Activated CD8-positive, alpha-beta memory T cell treated with anti-CD3 and anti-CD28 coated beads, Interleukin-2, amount 50 U/mL, for 48 hours (primary cell): Measurements from ENCODE around the gene CELA1.
"Not testable (repeated sequence)": the region's sequence is repeated elsewhere in the genome, so short reads cannot be mapped to it uniquely, and the experiment has no call there.

Experiments used
- DNase-seq: peaks from one replicate; pipeline ENCODE4 v3.0.0-alpha.2; 2020

CELA1 gene

GRCh38 chr12:51341251-51342007 is 5.0 kb downstream of the CELA1 start:
- DNase-seq: peak; percentile 75

GRCh38 chr12:51339750-51340149 is 6.7 kb downstream of the CELA1 start:
- no peak for DNase-seq

- DNase-seq: not testable (repeated sequence)
Measured at GRCh38 chr12:51337336-51337735, 9.1 kb downstream of the CELA1 start.

GRCh38 chr12:51335931-51336330 is 10.5 kb downstream of the CELA1 start:
- no peak for DNase-seq

GRCh38 chr12:51334764-51335163 is 11.7 kb downstream of the CELA1 start:
- no peak for DNase-seq

- no peak for DNase-seq
Measured at GRCh38 chr12:51333536-51333935, 12.9 kb downstream of the CELA1 start.

GRCh38 chr12:51330186-51330585 is 16.3 kb downstream of the CELA1 start:
- no peak for DNase-seq

GRCh38 chr12:51329742-51330141 is 16.7 kb downstream of the CELA1 start:
- no peak for DNase-seq

GRCh38 chr12:51328587-51328986 is 17.9 kb downstream of the CELA1 start:
- DNase-seq: no peak

- DNase-seq: no peak
Measured at GRCh38 chr12:51326698-51327439, 19.6 kb downstream of the CELA1 start.

- DNase-seq: no peak
Measured at GRCh38 chr12:51324953-51325352, 21.5 kb downstream of the CELA1 start.

- DNase-seq: peak; percentile 87
Measured at GRCh38 chr12:51323966-51324895, 22.2 kb downstream of the CELA1 start, which contains the start of gene BIN2. TSS of gene BIN2 (minus strand) at chr12:51324174. CDS start at chr12:51324102, 72 bp downstream.

- DNase-seq: peak; percentile 63
Measured at GRCh38 chr12:51323317-51323960, 23.0 kb downstream of the CELA1 start.

GRCh38 chr12:51322452-51322851 is 24.0 kb downstream of the CELA1 start:
- DNase-seq: peak; percentile 64

GRCh38 chr12:51321882-51322281 is 24.6 kb downstream of the CELA1 start:
- no peak for DNase-seq

GRCh38 chr12:51320695-51321320 is 25.7 kb downstream of the CELA1 start:
- DNase-seq: no peak

GRCh38 chr12:51320311-51320694 is 26.2 kb downstream of the CELA1 start:
- DNase-seq: no peak

GRCh38 chr12:51318846-51319599 is 27.5 kb downstream of the CELA1 start:
- no peak for DNase-seq

GRCh38 chr12:51318057-51318806 is 28.2 kb downstream of the CELA1 start:
- DNase-seq: not testable (repeated sequence)

- no peak for DNase-seq
Measured at GRCh38 chr12:51311389-51311788, 35.1 kb downstream of the CELA1 start.
